Adrenal gland (tissue), 5 donors: Measurements from ENCODE around the gene P2RX3.

Experiments
- POLR2A ChIP-seq, 2 donors: fragments of 450-650 bp; IDR thresholded peaks; one replicate each; pipeline ENCODE4 v1.6.1; 2017; ENCODE audit warnings: antibody characterized with exemption in 2 of 2, mild to moderate bottlenecking in 2 of 2, moderate library complexity in 1 of 2
- TF ChIP-seq, protein P1 (sequence below), 6 experiments: fragments of 450-650 bp in 4 of 6; fragments of 200-600 bp in 2 of 6; sonication (generic) in 1 of 6; IDR thresholded peaks; 1 replicate in 5 of 6; 2 replicates in 1 of 6; pipeline versions ENCODE4 v1.5.1 to v1.8.0; 2016 to 2021; ENCODE audit warnings: antibody characterized with exemption in 6 of 6, mild to moderate bottlenecking in 2 of 6, moderate library complexity in 1 of 6
- donor health status: DM: no; HTN: no; CAD: no.

DNA sequence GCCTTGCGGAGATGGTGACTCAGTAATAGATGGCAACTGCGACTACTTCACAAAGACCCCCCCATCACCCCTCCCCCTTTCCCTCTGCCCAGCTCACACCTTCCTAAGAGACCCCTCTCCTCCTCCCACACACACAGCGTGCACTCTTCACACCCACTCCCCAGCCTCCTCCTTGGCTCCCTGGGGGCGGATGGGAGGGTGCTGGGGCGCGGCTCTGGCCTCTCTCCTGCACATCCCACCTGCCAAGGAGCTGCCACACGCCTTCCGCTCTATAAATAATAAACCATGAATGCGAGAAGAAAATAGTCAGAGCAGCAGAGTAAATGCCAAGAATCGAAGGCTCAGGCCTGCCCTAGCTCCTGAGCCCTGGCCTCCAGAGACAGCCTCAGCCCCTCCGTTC is 4.5 kb downstream of the P2RX3 start:
- TF ChIP-seq, protein P1, sequence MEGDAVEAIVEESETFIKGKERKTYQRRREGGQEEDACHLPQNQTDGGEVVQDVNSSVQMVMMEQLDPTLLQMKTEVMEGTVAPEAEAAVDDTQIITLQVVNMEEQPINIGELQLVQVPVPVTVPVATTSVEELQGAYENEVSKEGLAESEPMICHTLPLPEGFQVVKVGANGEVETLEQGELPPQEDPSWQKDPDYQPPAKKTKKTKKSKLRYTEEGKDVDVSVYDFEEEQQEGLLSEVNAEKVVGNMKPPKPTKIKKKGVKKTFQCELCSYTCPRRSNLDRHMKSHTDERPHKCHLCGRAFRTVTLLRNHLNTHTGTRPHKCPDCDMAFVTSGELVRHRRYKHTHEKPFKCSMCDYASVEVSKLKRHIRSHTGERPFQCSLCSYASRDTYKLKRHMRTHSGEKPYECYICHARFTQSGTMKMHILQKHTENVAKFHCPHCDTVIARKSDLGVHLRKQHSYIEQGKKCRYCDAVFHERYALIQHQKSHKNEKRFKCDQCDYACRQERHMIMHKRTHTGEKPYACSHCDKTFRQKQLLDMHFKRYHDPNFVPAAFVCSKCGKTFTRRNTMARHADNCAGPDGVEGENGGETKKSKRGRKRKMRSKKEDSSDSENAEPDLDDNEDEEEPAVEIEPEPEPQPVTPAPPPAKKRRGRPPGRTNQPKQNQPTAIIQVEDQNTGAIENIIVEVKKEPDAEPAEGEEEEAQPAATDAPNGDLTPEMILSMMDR (IDR thresholded peaks at IDR 0.05): no peak
- TF ChIP-seq POLR2A (IDR thresholded peaks at IDR 0.05): no peak
